Prostate gland (tissue), 2 donors: Measurements from ENCODE around the gene CSNK1G2. TPM values are rescaled to one million over a fixed set of nuclear protein-coding genes. Genes with fewer than 3 reads are reported as not detected.

Experiments used
- DNase-seq: peaks from one replicate; pipeline ENCODE4 v3.0.0-alpha.2; 2019; ENCODE audit warnings: low spot score
- H3K27ac ChIP-seq, 2 donors: fragments of 200-600 bp; sonication (generic); 2 replicates each; pipeline ENCODE4 v1.5.1; 2017 to 2019
- H3K27me3 ChIP-seq: fragments of 200-600 bp; sonication (generic); replicated peaks from 2 replicates; pipeline ENCODE4 v1.5.1; 2019; ENCODE audit not compliant: insufficient read depth
- H3K36me3 ChIP-seq, 2 donors: fragments of 200-600 bp; sonication (generic); 1 replicate in 1 of 2; 2 replicates in 1 of 2; pipeline versions ENCODE4 v1.5.1 to v1.8.1; 2017 to 2019
- H3K4me1 ChIP-seq: fragments of 200-600 bp; sonication (generic); replicated peaks from 2 replicates; pipeline ENCODE4 v1.5.1; 2019
- H3K4me3 ChIP-seq, 2 donors: fragments of 200-600 bp; sonication (generic); 2 replicates each; pipeline ENCODE4 v1.5.1; 2017 to 2019
- H3K9me3 ChIP-seq: fragments of 200-600 bp; sonication (generic); 2 replicates; pipeline ENCODE4 v1.5.1; 2017
- POLR2A ChIP-seq: fragments of 450-650 bp; IDR thresholded peaks from one replicate; pipeline ENCODE4 v1.6.1; 2016; ENCODE audit warnings: antibody characterized with exemption, mild to moderate bottlenecking
- POLR2AphosphoS5 ChIP-seq: sonication (generic); formaldehyde crosslinking; IDR thresholded peaks from one replicate; pipeline ENCODE4 v1.6.1; 2017; ENCODE audit warnings: antibody characterized with exemption
- WGBS: methylation state at CpG from one replicate; pipeline ENCODE4 v1.1.5; 2018; 5-methylcytosine and 5-hydroxymethylcytosine counted together
- intact Hi-C: fragments of 100-400 bp; cut with DNase I; formaldehyde crosslinking; loops from one replicate; pipeline ENCODE4 v1.14.2; 2022
- total RNA-seq, 2 donors: library from RNA; depleted of rRNA; stranded (reverse); fragments of >200 nt; gene quantifications; one replicate each; pipeline ENCODE4 v1.1.0, GENCODE V29; 2016
- TF ChIP-seq, protein P1 (sequence below), 4 experiments: fragments of 200-600 bp in 2 of 4; fragments of 450-650 bp in 2 of 4; sonication (generic) in 2 of 4; IDR thresholded peaks; 1 replicate in 3 of 4; 2 replicates in 1 of 4; pipeline ENCODE4 v1.5.1; 2016 to 2019; ENCODE audit warnings: antibody characterized with exemption in 4 of 4, mild to moderate bottlenecking in 2 of 4, moderate library complexity in 2 of 4

CSNK1G2 gene
- total RNA-seq, 2 donors from 2014 or later, result 56.5 to 107 TPM

DNA sequence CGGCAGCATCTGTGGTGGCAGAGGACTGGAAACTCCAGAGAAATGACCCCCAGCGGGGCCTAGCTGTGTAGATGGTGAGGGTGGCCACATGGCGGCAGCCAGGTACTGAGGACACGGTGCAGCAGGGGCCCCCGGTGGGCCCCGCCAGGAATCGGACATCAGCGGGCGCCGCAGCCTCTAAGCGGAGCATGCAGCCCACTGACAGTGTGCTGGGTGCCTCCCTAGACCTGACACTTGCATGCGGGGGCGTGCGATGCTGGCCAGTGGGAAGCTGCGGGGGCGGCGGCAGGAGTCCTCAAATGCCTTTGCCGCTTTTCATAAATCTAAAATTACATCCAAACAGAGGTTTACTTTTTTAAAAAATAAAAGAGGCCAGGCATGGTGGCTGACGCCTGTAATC is 19.6 kb upstream of the CSNK1G2 start:
- Histone ChIP-seq H3K36me3 (peaks cover 8 to 22% of the 10 kb centered on the region in 2 donors), H3K4me1 (no peaks in the 10 kb centered on the region), H3K9me3 (no peaks in the 10 kb centered on the region), H3K27ac (no peak overlapping the region), H3K27me3 (no peaks in the 10 kb centered on the region), H3K4me3 (no peak overlapping the region)
- WGBS, result 96% methylated on average over 13 of the region's 19 CpGs
- intact Hi-C loops, result no loop called here
- TF ChIP-seq POLR2A (no peak), POLR2AphosphoS5 (no peak)
- TF ChIP-seq, protein P1, sequence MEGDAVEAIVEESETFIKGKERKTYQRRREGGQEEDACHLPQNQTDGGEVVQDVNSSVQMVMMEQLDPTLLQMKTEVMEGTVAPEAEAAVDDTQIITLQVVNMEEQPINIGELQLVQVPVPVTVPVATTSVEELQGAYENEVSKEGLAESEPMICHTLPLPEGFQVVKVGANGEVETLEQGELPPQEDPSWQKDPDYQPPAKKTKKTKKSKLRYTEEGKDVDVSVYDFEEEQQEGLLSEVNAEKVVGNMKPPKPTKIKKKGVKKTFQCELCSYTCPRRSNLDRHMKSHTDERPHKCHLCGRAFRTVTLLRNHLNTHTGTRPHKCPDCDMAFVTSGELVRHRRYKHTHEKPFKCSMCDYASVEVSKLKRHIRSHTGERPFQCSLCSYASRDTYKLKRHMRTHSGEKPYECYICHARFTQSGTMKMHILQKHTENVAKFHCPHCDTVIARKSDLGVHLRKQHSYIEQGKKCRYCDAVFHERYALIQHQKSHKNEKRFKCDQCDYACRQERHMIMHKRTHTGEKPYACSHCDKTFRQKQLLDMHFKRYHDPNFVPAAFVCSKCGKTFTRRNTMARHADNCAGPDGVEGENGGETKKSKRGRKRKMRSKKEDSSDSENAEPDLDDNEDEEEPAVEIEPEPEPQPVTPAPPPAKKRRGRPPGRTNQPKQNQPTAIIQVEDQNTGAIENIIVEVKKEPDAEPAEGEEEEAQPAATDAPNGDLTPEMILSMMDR (IDR thresholded peaks at IDR 0.05), result no peak
- no peak for DNase-seq

DNA sequence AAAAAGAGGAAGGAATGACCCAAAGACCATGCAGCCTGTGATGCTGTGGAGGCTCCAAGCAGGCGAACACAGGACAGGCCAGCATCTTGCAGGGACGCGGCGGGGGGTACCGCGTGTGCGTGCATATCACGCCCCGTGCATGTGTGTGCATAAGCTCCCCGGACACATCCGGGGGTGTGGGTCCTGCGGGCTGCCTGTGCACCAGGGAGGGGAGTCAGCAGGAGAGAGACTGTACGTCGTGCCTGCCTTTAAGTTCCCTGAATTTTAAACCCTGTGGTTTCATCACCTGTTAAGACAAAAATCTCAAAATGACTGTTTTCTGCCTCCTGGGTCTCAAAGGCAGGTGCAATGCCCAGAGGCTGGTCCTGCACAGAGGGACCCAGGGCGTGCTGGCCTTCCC is 19.1 kb upstream of the CSNK1G2 start:
- 95% methylated on average over 15 of the region's 15 CpGs for WGBS
- peaks cover 8 to 22% of the 10 kb centered on the region in 2 donors for H3K36me3 ChIP-seq
- DNase-seq, result no peak
- no peaks in the 10 kb centered on the region for H3K27me3 ChIP-seq
- H3K4me1 ChIP-seq, result no peaks in the 10 kb centered on the region
- no peak for TF ChIP-seq POLR2A
- TF ChIP-seq, protein P1 (IDR thresholded peaks at IDR 0.05), result no peak
- no peak for TF ChIP-seq POLR2AphosphoS5
- no peaks in the 10 kb centered on the region for H3K9me3 ChIP-seq
- intact Hi-C loops, result no loop called here
- no peak overlapping the region for H3K4me3 ChIP-seq
- no peak overlapping the region for H3K27ac ChIP-seq

DNA sequence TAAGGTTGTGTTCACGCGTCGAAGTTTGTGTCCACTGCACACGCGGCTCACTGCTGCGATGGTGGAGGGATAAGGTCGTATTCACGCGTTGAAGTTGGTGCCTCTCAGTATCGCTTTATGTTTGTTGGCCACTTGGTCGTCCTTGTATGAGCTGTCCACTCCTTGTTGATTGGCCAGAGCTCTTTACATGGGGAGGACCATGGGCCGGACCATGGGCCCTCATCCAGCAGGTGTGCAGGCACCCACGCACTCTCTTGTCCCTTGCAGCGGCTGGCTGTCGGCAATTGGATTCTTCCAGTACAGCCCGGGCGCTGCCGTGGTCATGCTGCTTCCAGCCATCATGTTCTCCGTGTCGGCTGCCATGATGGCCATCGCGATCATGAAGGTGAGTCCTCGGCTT is 18.2 kb upstream of the CSNK1G2 start:
- DNase-seq, result no peak

DNA sequence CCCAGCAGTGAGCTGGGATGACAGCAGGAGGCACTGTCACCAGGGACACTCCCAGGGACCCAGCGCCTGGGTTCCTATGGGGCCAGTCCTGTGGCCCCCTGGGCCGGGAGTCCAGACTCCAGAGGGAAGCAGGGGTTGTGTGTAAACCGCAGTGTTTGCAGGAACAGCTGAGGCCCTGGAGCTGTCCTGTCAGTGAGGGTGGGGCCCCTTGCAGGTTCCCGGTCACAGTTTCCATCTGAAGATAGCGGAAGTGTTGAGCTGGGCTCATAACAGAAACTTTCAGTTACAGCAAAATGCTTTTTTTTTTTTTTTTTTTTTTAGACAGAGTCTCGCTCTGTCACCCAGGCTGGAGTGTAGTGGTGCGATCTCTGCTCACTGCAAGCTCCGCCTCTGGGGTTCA is 17.7 kb upstream of the CSNK1G2 start:
- H3K36me3 ChIP-seq, result peaks cover 4 to 17% of the 10 kb centered on the region in 2 donors
- no peaks in the 10 kb centered on the region for H3K4me1 ChIP-seq
- TF ChIP-seq POLR2A (no peak), POLR2AphosphoS5 (no peak)
- TF ChIP-seq, protein P1 (IDR thresholded peaks at IDR 0.05), result no peak
- H3K27ac ChIP-seq, result no peak overlapping the region
- H3K9me3 ChIP-seq, result no peaks in the 10 kb centered on the region
- intact Hi-C loops, result no loop called here
- no peak for DNase-seq
- H3K27me3 ChIP-seq, result no peaks in the 10 kb centered on the region
- WGBS, result 92% methylated on average over 8 of the region's 8 CpGs
- no peak overlapping the region for H3K4me3 ChIP-seq

More for the DNA sequence above, 18.2 kb upstream of the CSNK1G2 start:
- intact Hi-C loops, result no loop called here
- WGBS, result 92% methylated on average over 21 of the region's 23 CpGs
- Histone ChIP-seq H3K27me3 (no peaks in the 10 kb centered on the region), H3K4me1 (no peaks in the 10 kb centered on the region), H3K9me3 (no peaks in the 10 kb centered on the region), H3K4me3 (no peak overlapping the region), H3K27ac (no peak overlapping the region), H3K36me3 (peaks cover 8 to 22% of the 10 kb centered on the region in 2 donors)
- TF ChIP-seq POLR2A (no peak), POLR2AphosphoS5 (no peak)
- TF ChIP-seq, protein P1 (IDR thresholded peaks at IDR 0.05), result no peak

DNA sequence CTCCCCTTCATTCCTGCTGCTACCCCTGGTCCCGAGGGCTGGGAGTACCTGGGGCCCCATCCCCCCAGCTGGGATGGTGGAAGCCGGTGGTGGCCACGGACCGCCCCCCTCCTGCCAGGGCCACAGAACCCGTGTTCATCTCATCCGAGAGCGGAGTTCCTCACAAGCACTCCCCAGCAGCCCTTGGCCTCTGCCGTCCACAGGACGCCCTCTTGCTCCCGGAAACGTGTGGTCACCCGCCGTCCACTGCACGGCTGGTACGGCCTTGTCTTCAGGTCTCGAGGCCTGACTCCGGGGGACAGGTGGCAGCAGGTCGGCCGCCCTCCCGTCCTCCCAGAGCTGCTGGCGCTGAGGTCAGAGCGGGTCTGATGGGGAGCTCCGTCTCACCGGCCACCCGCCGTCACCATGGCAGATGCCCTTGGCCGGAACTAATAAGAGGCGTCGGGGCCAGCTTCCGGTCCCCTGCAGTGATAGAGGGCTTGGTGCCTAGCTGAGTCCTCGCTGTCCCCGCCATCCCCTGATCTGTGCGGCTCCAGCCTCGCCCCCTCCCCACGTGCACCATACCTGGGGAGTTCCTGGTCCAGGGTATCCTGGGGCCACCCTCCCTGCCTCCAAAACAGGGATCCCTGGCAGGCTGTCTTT is 16.5 kb upstream of the CSNK1G2 start:
- 92% methylated on average over 33 of the region's 35 CpGs for WGBS

More for the DNA sequence above, 16.5 kb upstream of the CSNK1G2 start:
- H3K9me3 ChIP-seq, result no peaks in the 10 kb centered on the region
- intact Hi-C loops, result no loop called here
- no peak overlapping the region for H3K27ac ChIP-seq
- peaks cover 4 to 17% of the 10 kb centered on the region in 2 donors for H3K36me3 ChIP-seq
- no peaks in the 10 kb centered on the region for H3K4me1 ChIP-seq
- H3K27me3 ChIP-seq, result no peaks in the 10 kb centered on the region
- DNase-seq, result no peak
- H3K4me3 ChIP-seq, result no peak overlapping the region
- TF ChIP-seq POLR2AphosphoS5 (no peak), POLR2A (no peak)
- TF ChIP-seq, protein P1 (IDR thresholded peaks at IDR 0.05), result no peak
